Lung (tissue), 12 donors: ENCODE measurements around the gene AMBRA1. TPM values are rescaled to one million over a fixed set of nuclear protein-coding genes. Genes with fewer than 3 reads are reported as not detected.

Experiments
- ATAC-seq: fragments of 200-7000 bp; cut with Tn5 transposase; one replicate; pipeline ENCODE4 v1.9.1; 2020; ENCODE audit warnings: moderate number of reproducible peaks; ENCODE audit not compliant: insufficient read depth, low FRiP score
- DNase-seq, 3 donors: peaks; one replicate each; pipeline ENCODE4 v3.0.0-alpha.2; 2013 to 2017
- H3K27ac ChIP-seq, 2 donors: one replicate each; pipeline ENCODE4 v1.5.1; 2013; ENCODE audit warnings: mild to moderate bottlenecking in 2 of 2, moderate library complexity in 2 of 2, control low read depth in 1 of 2, inconsistent platforms in 1 of 2, low read depth in 1 of 2, low read length in 1 of 2
- H3K27me3 ChIP-seq, 3 donors: one replicate each; pipeline ENCODE4 v1.5.1; 2013; ENCODE audit warnings: low read length in 2 of 3; ENCODE audit not compliant: control insufficient read depth in 3 of 3, insufficient read depth in 3 of 3
- H3K36me3 ChIP-seq, 4 donors: one replicate each; pipeline ENCODE4 v1.5.1; 2013; ENCODE audit warnings: low read length in 4 of 4, mild to moderate bottlenecking in 1 of 4, moderate library complexity in 1 of 4; ENCODE audit not compliant: control insufficient read depth in 4 of 4, insufficient read depth in 4 of 4
- H3K4me1 ChIP-seq, 5 donors: one replicate each; pipeline ENCODE4 v1.5.1; 2013; ENCODE audit warnings: low read length in 5 of 5, mild to moderate bottlenecking in 2 of 5, moderate library complexity in 1 of 5; ENCODE audit not compliant: control insufficient read depth in 5 of 5, insufficient read depth in 5 of 5
- H3K4me3 ChIP-seq: one replicate; pipeline ENCODE4 v1.5.1; 2013; ENCODE audit warnings: mild to moderate bottlenecking, control low read depth, moderate library complexity
- H3K9ac ChIP-seq, 2 donors: one replicate each; pipeline ENCODE4 v1.5.1; 2013; ENCODE audit warnings: low read length in 2 of 2, control low read depth in 1 of 2; ENCODE audit not compliant: insufficient read depth in 1 of 2
- H3K9me3 ChIP-seq, 4 donors: one replicate each; pipeline ENCODE4 v1.5.1; 2013; ENCODE audit warnings: low read length in 3 of 4, mild to moderate bottlenecking in 1 of 4, moderate library complexity in 1 of 4; ENCODE audit not compliant: control insufficient read depth in 4 of 4, insufficient read depth in 3 of 4
- WGBS, 2 donors: extraction: QIAGEN DNeasy Blood & Tissue Kit; methylation state at CpG; one replicate each; pipeline ENCODE4 v1.1.7; 2013; 5-methylcytosine and 5-hydroxymethylcytosine counted together
- polyA plus RNA-seq, 2 donors: library from polyadenylated mRNA; stranded (reverse); fragments of 200-250 nt; gene quantifications; one replicate each; pipeline ENCODE4 v1.2.1, GENCODE V29; 2013
- total RNA-seq, 2 donors: library from RNA; depleted of rRNA in 1 of 2; stranded (reverse); fragments of >200 nt in 1 of 2; gene quantifications; one replicate each; pipeline ENCODE4 v1.2.1, GENCODE V29; 2014 to 2021
- TF ChIP-seq, protein P1 (sequence below): IDR thresholded peaks from 2 replicates; pipeline ENCODE4 v1.5.1; 2012; ENCODE audit warnings: mild to moderate bottlenecking; ENCODE audit errors: control extremely low read depth, extremely low read depth
- donor health status: control.
- donor health status: control.
- donor health status: Bipolar disorder and iron deficiency.
- donor health status: healthy.
- donor health status: DM: yes; HTN: yes; CAD: no.

AMBRA1 gene
- total and polyA plus RNA-seq, 4 donors = 7.4 to 41.2 (median 23.7) TPM

DNA sequence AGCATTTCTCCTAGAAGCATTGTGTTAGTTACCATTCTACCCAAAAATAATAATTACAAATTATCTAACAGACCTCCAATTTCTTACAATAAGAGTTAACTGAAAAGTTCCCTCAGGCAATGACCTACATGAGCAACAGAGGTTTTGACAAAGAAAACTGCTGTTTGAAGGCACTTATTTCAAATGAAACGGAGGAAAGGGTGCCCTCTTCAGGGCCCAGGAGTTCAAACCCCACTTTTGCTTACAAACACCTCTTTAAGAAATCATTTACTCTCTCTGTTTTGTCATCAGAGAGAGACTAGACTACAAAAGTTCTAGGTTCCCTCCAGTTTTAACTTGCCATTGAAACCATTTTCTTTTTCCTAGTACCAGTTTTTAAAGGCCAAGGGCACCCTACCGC lies 56.7 kb downstream of the AMBRA1 start:
- Histone ChIP-seq H3K4me1 (peaks cover 0 to 3% (median 0%) of the 10 kb centered on the region in 5 donors), H3K27ac (no peak overlapping the region), H3K27me3 (no peaks in the 10 kb centered on the region), H3K9ac (no peak overlapping the region), H3K36me3 (peaks cover 5 to 13% (median 8%) of the 10 kb centered on the region in 4 donors), H3K4me3 (no peak overlapping the region), H3K9me3 (no peaks in the 10 kb centered on the region)
- no peak for DNase-seq
- TF ChIP-seq, protein P1, sequence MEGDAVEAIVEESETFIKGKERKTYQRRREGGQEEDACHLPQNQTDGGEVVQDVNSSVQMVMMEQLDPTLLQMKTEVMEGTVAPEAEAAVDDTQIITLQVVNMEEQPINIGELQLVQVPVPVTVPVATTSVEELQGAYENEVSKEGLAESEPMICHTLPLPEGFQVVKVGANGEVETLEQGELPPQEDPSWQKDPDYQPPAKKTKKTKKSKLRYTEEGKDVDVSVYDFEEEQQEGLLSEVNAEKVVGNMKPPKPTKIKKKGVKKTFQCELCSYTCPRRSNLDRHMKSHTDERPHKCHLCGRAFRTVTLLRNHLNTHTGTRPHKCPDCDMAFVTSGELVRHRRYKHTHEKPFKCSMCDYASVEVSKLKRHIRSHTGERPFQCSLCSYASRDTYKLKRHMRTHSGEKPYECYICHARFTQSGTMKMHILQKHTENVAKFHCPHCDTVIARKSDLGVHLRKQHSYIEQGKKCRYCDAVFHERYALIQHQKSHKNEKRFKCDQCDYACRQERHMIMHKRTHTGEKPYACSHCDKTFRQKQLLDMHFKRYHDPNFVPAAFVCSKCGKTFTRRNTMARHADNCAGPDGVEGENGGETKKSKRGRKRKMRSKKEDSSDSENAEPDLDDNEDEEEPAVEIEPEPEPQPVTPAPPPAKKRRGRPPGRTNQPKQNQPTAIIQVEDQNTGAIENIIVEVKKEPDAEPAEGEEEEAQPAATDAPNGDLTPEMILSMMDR = no peak
- ATAC-seq = no peak
- WGBS, 2 donors = 79 to 85% methylated on average over 2 of the region's 2 CpGs

DNA sequence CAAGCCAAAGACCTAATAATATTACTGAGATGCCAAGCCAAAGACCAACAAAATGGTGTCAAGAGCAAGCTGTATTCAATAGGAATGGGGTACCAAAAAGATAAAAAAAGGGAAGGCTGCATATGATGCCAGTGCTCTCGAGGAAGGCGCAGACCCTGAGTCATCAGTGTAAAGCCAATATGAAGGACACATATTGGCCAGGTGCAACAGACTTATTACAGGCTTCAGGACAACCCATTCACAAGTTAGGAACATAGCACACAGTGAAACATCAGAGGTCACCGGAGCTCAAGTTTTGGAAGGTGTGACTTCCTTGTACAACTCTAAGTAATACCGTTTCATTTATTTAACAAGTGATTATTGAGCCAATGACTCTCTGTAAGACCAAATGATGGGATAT lies 58.1 kb downstream of the AMBRA1 start:
- no peak for DNase-seq
- WGBS, 2 donors = 87 to 93% methylated on average over 4 of the region's 4 CpGs
- H3K27me3 ChIP-seq = no peaks in the 10 kb centered on the region
- no peak for ATAC-seq
- TF ChIP-seq, protein P1 = no peak
- H3K9ac ChIP-seq = no peak overlapping the region
- H3K9me3 ChIP-seq = no peaks in the 10 kb centered on the region
- H3K27ac ChIP-seq = no peak overlapping the region
- no peak overlapping the region for H3K4me3 ChIP-seq
- H3K36me3 ChIP-seq = peaks cover 0 to under 1% (median 0%) of the 10 kb centered on the region in 4 donors
- H3K4me1 ChIP-seq = peaks cover 0 to 3% (median 0%) of the 10 kb centered on the region in 5 donors

DNA sequence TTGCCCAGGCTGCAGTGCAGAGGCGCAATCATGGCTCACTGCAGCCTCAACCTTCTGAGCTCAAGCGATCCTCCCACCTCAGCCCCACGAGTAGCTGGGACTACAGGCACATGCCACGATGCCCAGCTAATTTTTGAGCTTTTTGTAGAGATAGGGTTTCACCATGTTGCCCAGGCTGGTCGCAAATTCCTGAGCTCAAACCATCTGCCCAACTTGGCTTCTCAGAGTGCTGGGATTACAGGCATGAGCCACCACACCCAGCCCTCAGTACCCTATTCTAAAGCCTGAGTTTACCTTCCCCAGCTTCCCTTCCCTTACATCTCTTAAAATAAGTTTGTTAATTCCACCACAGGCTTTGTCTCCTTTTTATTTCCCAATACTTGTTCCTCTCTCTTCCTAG lies 59.1 kb downstream of the AMBRA1 start:
- Histone ChIP-seq H3K27me3 (no peaks in the 10 kb centered on the region), H3K4me3 (no peak overlapping the region), H3K36me3 (no peaks in the 10 kb centered on the region), H3K4me1 (peaks cover 0 to 7% (median 0%) of the 10 kb centered on the region in 5 donors), H3K27ac (no peak overlapping the region), H3K9me3 (no peaks in the 10 kb centered on the region), H3K9ac (no peak overlapping the region)
- 91 to 93% methylated on average over 5 of the region's 5 CpGs for WGBS, 2 donors
- no peak for ATAC-seq
- no peak for DNase-seq
- TF ChIP-seq, protein P1 = no peak
